T-helper 1 cell (primary cell): ENCODE data around the gene DGKD.
"Not testable (repeated sequence)": the region's sequence is repeated elsewhere in the genome, so short reads cannot be mapped to it uniquely, and the experiment has no call there.

Source experiments
- DNase-seq, 5 donors: peaks; one replicate each; pipeline ENCODE4 v3.0.0-alpha.2; 2012 to 2020

DGKD gene

DNA sequence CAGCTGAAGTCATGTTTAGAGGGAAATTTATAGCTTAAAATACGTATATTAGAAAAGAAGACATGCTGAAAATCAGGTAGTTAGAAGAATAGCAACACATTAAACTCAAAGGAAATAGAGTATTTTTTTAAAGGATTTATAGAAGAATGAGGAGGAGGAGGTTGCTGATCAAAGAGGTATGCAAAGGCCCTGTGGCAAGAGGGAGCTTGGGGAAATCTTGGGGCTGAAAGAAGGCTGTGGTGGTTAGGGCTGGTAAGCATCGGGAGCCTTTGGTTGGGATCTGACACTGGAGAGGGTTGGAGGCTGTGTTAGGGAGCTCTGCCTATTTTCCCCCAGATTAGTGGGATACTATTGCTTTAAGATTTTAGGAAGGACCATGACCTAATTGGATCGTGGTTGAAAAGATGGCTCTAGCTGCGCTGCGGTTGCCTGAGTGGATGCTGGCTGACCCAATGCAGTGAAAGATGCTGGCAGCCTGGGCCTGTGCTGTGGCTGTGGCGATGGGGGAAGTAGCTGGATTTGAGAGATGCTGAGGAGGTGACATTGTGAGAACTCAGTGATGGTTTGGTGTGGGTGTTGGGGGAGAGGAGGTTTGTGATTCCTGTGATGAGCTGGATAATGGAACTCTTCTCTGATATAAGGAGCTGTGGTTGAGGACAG is 11.7 kb downstream of the DGKD start:
- DNase-seq: no peak

GRCh38 chr2:233367586-233367985 is 13.3 kb downstream of the DGKD start:
- no peak for DNase-seq

DNA sequence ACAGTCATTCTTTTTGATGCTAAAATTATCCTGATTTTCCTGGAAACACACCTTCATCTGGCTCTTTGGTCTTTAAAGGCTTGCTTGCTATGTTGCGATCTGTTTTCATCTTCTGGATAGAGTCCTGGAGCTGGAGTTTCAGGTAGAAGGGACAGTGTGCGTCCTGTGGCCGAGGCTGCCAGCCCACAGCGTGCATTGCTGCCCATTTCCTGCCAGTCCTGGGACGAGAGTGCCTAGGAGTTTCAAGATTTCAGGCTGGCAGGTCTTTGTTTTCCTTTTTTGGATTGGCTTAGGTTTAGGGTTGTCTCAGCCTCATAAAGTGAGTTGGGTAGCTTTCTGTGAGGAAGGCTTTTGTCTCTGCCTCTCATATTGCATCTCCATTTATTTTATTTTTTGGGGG is 14.5 kb downstream of the DGKD start:
- no peak for DNase-seq

GRCh38 chr2:233369462-233369861 is 15.2 kb downstream of the DGKD start:
- no peak for DNase-seq

DNA sequence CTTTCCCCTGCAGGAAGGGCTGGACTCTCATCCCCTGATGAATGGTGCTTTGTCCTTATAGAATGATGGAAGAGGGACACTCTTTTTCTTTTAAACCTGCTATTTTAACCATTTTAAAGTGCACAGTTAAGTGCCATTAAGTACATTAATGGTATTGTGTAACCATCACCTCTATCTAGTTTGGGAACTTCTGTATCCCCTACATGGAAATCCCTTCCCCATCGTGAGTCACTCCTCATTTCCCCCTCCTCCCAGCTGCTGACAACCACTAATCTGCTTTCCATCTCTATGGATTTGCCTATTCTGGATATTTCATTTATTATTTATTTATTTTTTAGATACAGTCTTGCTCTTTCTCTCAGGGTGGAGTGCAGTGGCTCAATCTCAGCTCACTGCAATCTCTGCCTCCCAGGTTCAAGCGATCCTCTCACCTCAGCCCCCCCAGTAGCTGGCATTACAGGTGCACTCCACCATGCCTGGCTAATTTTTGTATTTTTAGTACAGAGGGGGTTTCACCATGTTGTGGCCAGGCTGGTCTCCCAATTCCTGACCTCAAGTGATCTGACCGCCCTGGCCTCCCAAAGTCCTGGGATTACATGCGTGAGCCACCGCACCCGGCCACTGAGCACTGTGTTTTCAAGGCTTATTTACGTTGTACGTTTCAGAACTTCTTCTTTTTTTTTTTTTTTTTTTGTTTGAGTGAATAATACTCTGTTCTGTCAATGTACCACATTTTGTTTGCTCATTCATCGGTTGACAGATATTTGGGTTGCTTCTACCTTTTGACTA is 15.8 kb downstream of the DGKD start:
- DNase-seq: no peak

DNA sequence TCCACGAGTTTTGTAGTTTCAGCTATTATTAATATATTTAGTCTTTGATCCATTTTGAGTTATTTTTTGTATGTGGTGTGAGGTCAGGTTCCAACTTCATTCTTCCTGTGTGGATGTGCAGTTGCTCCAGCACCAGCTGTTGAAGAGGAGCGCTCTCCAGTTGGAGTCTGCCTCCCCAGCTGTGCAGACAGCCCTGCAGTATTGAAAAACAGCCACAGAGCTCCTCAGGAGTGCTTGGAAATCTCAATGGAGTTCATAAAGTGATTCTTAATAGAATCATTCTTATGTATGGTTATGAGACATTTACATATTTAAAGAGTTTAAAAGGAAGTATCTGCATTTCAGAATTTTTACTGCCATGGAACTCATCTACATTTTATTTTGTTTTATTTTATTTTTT is 17.3 kb downstream of the DGKD start:
- no peak for DNase-seq

GRCh38 chr2:233372855-233373254 is 18.6 kb downstream of the DGKD start:
- no peak for DNase-seq

DNA sequence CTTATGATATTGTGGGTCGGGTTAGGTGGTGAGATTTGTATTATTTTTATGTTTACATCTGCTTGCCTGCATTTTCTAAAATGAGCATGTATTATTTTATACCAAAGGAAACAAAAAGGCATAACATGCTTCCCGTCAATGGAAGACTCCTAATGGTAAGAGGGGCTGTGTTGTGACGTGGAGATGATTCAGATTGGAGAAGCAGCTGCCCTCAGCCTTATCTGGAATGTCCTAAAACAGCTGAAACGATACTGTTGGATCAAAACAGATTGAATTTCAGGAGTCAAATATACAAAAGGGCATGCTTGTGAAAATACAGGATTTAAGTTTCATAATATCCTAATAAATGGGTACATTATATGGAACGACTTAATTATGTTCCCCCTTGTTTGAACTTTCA is 19.0 kb downstream of the DGKD start:
- no peak for DNase-seq

GRCh38 chr2:233374776-233375175 is 20.5 kb downstream of the DGKD start:
- DNase-seq: not testable (repeated sequence)

DNA sequence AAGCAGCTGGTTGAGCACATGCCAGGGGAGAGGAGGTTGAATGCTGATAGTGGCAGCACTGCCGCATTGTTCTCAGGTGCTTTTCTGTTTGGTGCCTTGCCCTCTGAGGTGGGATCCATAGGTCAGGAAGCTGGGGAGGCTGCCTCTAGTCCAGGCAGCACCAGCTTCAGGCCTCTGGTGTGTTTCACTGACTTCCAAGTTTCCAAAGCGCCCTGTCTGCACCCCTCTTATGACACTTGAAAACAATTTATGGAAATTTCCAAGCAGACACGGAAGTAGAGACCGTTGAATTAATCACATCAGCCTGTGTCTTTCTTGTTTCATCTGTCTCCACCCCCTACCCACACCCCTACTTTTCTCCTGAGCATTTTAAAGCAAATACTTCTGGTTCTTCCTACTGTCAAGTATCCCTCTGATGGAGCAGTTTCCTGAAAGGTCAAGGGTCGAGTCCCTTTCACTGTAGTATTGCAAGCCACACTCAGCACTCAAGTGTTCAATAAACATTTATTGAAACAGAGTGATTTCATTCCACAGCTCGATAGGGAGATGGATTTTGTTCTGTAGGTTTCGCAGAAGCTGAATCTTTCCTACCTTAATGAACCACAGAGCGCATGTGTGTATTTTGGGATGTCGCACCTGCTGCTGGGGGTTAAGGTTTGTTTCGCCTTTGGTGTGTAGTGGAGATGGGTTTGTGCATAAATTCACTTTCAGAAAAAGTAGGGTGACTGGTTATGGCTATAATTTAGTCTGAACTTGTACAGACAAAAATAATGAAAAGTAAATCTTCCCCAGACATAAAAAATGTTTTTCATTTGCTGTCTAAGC is 21.4 kb downstream of the DGKD start:
- DNase-seq: no peak

GRCh38 chr2:233379034-233379433 is 24.7 kb downstream of the DGKD start:
- DNase-seq: no peak

DNA sequence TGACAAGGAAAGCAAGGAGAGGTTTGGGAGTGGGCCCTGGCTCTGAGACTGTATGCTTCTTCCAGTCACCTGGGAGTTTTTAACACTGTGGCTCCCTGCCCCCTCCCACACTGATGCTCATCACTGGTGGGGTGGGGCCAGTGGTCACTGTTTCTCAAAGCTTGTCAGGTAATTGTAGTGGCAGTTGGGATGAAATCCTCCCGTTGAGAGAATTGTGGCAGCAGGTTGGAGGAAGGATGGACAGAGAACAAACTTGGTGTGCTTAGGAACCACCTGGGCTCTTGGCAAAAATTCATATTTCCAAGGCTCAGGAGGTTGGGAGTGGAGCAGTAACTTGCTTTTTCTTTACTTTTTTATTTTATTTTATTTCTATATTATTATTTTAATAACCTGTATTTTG is 25.1 kb downstream of the DGKD start:
- no peak for DNase-seq

- DNase-seq: no peak
Measured at GRCh38 chr2:233380132-233380895, 26.0 kb downstream of the DGKD start.

DNA sequence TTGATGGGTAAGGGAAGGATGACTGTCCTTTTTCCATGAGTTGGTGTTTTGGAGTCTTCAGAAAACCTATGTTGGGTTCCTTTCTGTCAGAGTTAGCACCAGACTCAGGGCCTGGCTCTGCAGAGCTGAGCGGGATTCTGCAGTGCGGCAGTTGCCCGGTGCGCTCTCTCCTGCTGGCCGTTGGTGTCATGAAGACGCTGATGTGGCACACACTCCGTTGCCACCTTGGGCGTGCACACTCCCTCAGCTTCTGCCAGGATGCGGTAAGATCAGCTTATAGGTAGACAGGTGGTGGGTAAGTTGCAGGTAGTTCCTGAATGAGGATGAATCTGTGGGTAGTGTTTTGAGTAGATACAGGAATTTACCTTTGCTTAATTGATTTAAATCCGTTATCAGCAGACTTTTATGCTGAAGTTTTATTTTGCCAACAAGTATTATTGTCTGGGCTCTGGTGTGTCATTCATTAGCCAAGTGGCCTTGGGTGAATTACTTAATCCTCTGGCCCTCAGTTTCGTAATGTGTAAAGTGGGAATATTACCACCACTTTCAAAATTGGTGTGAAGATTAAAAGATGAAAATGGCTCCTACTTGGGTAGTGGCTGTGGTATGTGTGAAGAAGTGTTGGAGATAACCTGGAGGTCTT is 26.8 kb downstream of the DGKD start:
- no peak for DNase-seq

DNA sequence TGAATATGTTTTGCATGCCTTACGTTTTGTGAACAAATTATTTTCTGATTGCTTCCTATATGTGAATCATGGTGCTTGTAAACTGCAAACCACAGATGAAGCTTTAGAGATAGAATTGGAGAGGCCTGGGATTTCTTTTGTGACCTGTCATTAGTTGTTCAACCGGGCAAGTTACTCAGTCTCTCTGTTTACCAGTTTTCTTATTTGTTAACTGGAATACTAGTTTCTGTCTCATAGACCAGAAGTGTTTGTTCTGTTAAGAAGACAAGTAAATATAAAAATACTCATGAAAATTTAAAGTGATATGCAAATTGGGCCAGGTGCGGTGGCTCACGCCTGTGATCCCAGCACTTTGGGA is 27.3 kb downstream of the DGKD start:
- no peak for DNase-seq

DNA sequence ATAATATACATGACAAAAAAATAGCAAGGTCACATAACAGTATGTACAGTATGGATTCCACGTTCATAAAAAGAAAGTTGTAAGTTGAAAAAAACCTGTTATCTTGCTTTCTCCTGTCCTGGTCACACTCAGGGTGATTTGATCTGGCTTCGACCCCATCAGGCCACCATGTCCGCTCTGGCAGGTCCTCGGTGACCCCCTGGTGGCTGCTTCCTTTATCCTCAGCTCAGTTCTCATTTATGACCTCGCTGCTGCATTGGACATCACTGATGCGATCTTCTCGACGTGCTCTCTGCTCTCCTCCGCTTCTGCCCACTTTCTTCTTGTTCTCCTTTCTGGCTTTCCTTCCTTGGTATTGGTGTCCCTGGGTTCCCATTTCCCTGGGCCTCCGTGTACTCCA is 29.7 kb downstream of the DGKD start:
- DNase-seq: no peak

- no peak for DNase-seq
Measured at GRCh38 chr2:233384811-233385488, 30.7 kb downstream of the DGKD start.

DNA sequence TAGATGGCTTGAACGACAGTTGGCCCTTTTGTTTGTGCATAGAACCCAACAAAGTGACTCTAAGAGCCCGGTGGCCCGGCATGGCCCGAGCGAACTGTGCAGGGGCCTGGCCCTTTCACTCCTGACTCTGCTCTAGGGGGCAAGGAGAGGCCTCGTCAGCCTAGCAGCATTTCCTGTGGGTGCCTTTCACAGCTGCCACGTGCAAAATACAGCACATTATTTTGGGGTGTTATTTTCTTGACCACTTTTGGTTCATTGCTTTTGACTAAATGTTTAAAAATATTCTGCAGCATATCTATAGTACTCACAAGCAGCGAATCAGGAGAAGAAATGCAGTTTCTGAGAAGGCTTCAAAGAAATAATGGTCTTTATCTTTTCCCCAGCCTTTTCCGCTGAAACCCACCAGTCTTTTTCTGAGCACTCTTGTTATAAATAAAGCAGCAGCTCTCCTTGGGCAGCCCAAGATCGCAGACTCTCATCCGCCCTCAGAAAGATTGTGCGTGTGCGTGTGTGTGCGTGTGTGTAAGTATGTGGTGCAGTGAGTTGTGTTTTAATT is 31.3 kb downstream of the DGKD start:
- peak in 1 of 5 donors; percentile 30 for DNase-seq

DNA sequence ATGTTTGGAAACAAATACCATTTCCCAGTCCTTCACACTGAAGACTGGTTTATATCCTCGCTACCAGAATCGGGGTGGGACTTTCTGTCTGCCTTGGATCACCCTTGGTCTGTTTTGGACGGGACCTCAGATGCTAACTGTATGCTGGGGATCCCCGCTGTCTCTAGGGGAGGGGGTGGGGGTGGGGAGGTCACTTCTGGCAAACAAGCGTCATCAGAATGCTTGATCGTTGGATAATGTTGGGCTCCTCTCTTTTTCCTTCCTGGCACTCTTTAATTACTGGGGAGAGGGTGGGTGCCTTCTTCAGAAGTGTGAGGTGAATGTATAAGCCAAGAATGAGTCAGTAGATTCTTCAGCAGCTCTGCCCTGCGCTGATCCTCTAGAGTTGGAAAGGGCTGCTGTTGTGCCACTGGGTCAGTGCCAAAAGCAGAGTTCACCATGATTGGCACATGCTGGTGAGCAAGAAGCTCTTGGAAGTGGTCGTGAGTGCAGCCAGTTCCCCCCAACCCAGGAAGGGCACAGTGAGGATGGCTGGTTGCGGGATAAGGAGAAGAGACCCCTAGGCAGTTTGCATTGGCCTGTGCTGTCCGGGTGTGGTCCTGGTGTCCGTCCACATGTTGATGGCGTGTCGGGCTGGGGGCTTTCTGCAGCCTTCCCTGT is 32.2 kb downstream of the DGKD start:
- no peak for DNase-seq

DNA sequence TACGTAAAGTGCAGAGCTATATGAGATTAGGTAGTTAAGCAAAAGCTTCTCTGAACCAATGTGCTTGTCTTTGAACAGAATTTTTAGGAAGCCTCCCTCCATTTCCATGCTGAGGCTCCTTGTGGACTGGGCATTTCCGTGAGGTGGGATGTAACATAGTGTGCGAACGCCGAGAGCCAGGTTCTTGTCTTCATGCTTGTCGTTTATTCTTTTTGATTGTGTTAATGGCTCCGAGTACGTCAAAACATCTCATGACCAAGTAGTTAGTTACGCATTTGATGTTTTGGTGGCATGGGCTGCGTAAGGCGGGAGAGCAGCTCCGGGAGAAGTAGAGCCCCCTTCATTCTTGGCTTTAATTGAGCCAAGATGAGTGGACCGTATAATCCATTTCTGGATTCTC is 32.9 kb downstream of the DGKD start:
- DNase-seq: no peak
